H1 (cell line): ENCODE results near the gene NIFK. TPM values are rescaled to one million over a fixed set of nuclear protein-coding genes. Genes with fewer than 3 reads are reported as not detected.

Experiments used
- CTCF ChIA-PET: fragments of 300-600 bp; sonication (Branson Sonifier 250); formaldehyde crosslinking; loops from one replicate; lab custom pipeline; 2021; ENCODE audit not compliant: partially characterized antibody; lab: Charles Lee
- POLR2A ChIA-PET: fragments of 300-600 bp; sonication (Branson Sonifier 250); formaldehyde crosslinking; loops from one replicate; lab custom pipeline; 2021; ENCODE audit warnings: inconsistent platforms; ENCODE audit not compliant: partially characterized antibody; lab: Charles Lee
- DNase-seq, 2 experiments: peaks; one replicate each; pipeline versions ENCODE4 v3.0.0 to v3.0.0-alpha.2; 2010 to 2022; ENCODE audit warnings: low spot score in 2 of 2, low read depth in 1 of 2, mixed read lengths in 1 of 2
- FAIRE-seq: peaks from 2 replicates; lab custom pipeline; 2011; peaks lifted over from hg19 to GRCh38; lab: Jason Lieb, UNC
- H2AFZ ChIP-seq: 2 replicates; pipeline ENCODE4 v1.8.1; 2012; ENCODE audit warnings: low read length, inconsistent platforms
- H2AK5ac ChIP-seq: 2 replicates; pipeline ENCODE4 v1.6.1; 2013; ENCODE audit warnings: low read depth, low read length
- H2BK120ac ChIP-seq: replicated peaks from 2 replicates; pipeline ENCODE3; 2013; ENCODE audit warnings: low read depth, low read length, inconsistent platforms
- H2BK12ac ChIP-seq: 2 replicates; pipeline ENCODE4 v1.6.1; 2013; ENCODE audit warnings: low read depth, low read length
- H2BK15ac ChIP-seq: 2 replicates; pipeline ENCODE4 v1.6.1; 2013; ENCODE audit warnings: low read length
- H2BK20ac ChIP-seq: 2 replicates; pipeline ENCODE4 v1.6.1; 2013; ENCODE audit warnings: low read length
- H2BK5ac ChIP-seq: 2 replicates; pipeline ENCODE4 v1.6.1; 2013; ENCODE audit warnings: low read depth, low read length
- H3K14ac ChIP-seq: 2 replicates; pipeline ENCODE4 v1.6.1; 2013; ENCODE audit warnings: inconsistent platforms; ENCODE audit not compliant: insufficient read length
- H3K18ac ChIP-seq: 2 replicates; pipeline ENCODE4 v1.6.1; 2013; ENCODE audit warnings: low read length; ENCODE audit errors: extremely low read depth
- H3K23ac ChIP-seq: 2 replicates; pipeline ENCODE4 v1.6.1; 2013; ENCODE audit warnings: inconsistent platforms; ENCODE audit not compliant: insufficient read length
- H3K23me2 ChIP-seq: 2 replicates; pipeline ENCODE4 v1.6.1; 2013; ENCODE audit warnings: low read depth, low read length
- H3K27ac ChIP-seq: 2 replicates; pipeline ENCODE4 v1.6.1; 2011; ENCODE audit warnings: low read depth, low read length, inconsistent platforms
- H3K27me3 ChIP-seq, 4 experiments: replicated peaks in 1 of 4; 1 replicate in 1 of 4; 2 replicates in 3 of 4; pipeline versions ENCODE4 v1.6.1 to v1.8.1; 2011 to 2013; ENCODE audit warnings: low read length in 3 of 4, mild to moderate bottlenecking in 3 of 4, inconsistent platforms in 2 of 4, mixed read lengths in 2 of 4, moderate library complexity in 1 of 4; ENCODE audit not compliant: control insufficient read depth in 3 of 4, insufficient read depth in 3 of 4; ENCODE audit errors: extremely low read depth in 1 of 4
- H3K36me3 ChIP-seq, 4 experiments: 2 replicates each; pipeline versions ENCODE4 v1.6.1 to v1.8.1; 2011 to 2013; ENCODE audit warnings: mild to moderate bottlenecking in 4 of 4, low read length in 3 of 4, moderate library complexity in 2 of 4, control low read depth in 1 of 4, inconsistent platforms in 1 of 4; ENCODE audit not compliant: insufficient read depth in 4 of 4, control insufficient read depth in 2 of 4
- H3K4ac ChIP-seq: replicated peaks from 2 replicates; pipeline ENCODE3; 2013; ENCODE audit warnings: low read length, low read depth, mixed read lengths, inconsistent platforms; ENCODE audit not compliant: insufficient read length
- H3K4me1 ChIP-seq, 4 experiments: replicated peaks in 1 of 4; 1 replicate in 1 of 4; 2 replicates in 3 of 4; pipeline versions ENCODE4 v1.6.1 to v1.8.1; 2011 to 2013; ENCODE audit warnings: low read length in 3 of 4, inconsistent platforms in 2 of 4, mixed read lengths in 1 of 4; ENCODE audit not compliant: insufficient read depth in 4 of 4, control insufficient read depth in 3 of 4
- H3K4me2 ChIP-seq, 2 experiments: 2 replicates each; pipeline versions ENCODE4 v1.6.1 to v1.8.1; 2011 to 2013; ENCODE audit warnings: low read depth in 2 of 2, low read length in 2 of 2, control low read depth in 1 of 2, inconsistent platforms in 1 of 2, mild to moderate bottlenecking in 1 of 2; ENCODE audit not compliant: insufficient read depth in 1 of 2
- H3K4me3 ChIP-seq, 4 experiments: fragments of 200-600, 300-600 bp in 1 of 4; sonication (generic), shearing (Covaris generic), sonication (Bioruptor Twin) in 1 of 4; 2 replicates each; pipeline versions ENCODE4 v1.5.1 to v1.8.1; 2011 to 2016; ENCODE audit warnings: low read length in 4 of 4, low read depth in 3 of 4, control low read depth in 2 of 4, inconsistent platforms in 2 of 4, mild to moderate bottlenecking in 2 of 4, mixed read lengths in 1 of 4, moderate library complexity in 1 of 4; ENCODE audit not compliant: insufficient read depth in 2 of 4; ENCODE audit errors: extremely low read depth in 1 of 4
- H3K56ac ChIP-seq: replicated peaks from 2 replicates; pipeline ENCODE3; 2013; ENCODE audit warnings: low read depth, mild to moderate bottlenecking, mixed read lengths, low read length, inconsistent platforms; ENCODE audit not compliant: insufficient read length
- H3K79me1 ChIP-seq: 2 replicates; pipeline ENCODE4 v1.6.1; 2013; ENCODE audit warnings: low read depth, low read length, control low read depth
- H3K79me2 ChIP-seq, 2 experiments: 2 replicates each; pipeline versions ENCODE4 v1.6.1 to v1.8.1; 2012 to 2013; ENCODE audit warnings: low read length in 2 of 2, mild to moderate bottlenecking in 2 of 2, inconsistent platforms in 1 of 2; ENCODE audit not compliant: insufficient read depth in 2 of 2, control insufficient read depth in 1 of 2
- H3K9ac ChIP-seq, 4 experiments: replicated peaks in 1 of 4; 1 replicate in 1 of 4; 2 replicates in 3 of 4; pipeline versions ENCODE4 v1.6.1 to v1.8.1; 2011 to 2013; ENCODE audit warnings: low read depth in 3 of 4, low read length in 3 of 4, control low read depth in 2 of 4, mild to moderate bottlenecking in 2 of 4, moderate library complexity in 2 of 4, inconsistent platforms in 1 of 4; ENCODE audit errors: extremely low read depth in 1 of 4
- H3K9me3 ChIP-seq, 2 experiments: 2 replicates each; pipeline versions ENCODE4 v1.6.1 to v1.8.1; 2012 to 2013; ENCODE audit warnings: mild to moderate bottlenecking in 2 of 2, moderate library complexity in 2 of 2, control low read depth in 1 of 2, inconsistent platforms in 1 of 2, low read depth in 1 of 2, low read length in 1 of 2, mixed read lengths in 1 of 2; ENCODE audit not compliant: insufficient read depth in 2 of 2
- H4K20me1 ChIP-seq, 2 experiments: replicated peaks in 1 of 2; 2 replicates each; pipeline versions ENCODE3 to v1.8.1; 2011 to 2013; ENCODE audit warnings: inconsistent platforms in 2 of 2, low read length in 2 of 2, mild to moderate bottlenecking in 1 of 2; ENCODE audit not compliant: insufficient read depth in 2 of 2, control insufficient read depth in 1 of 2
- H4K5ac ChIP-seq: 2 replicates; pipeline ENCODE4 v1.6.1; 2013; ENCODE audit warnings: low read length, low read depth, mixed read lengths, inconsistent platforms; ENCODE audit not compliant: insufficient read length
- H4K8ac ChIP-seq: 2 replicates; pipeline ENCODE4 v1.8.0; 2013; ENCODE audit warnings: mild to moderate bottlenecking, moderate library complexity, low read length, inconsistent platforms; ENCODE audit not compliant: insufficient read depth; ENCODE audit errors: extremely low read depth
- H4K91ac ChIP-seq: replicated peaks from 2 replicates; pipeline ENCODE3; 2013; ENCODE audit warnings: low read length, mixed read lengths, inconsistent platforms; ENCODE audit not compliant: insufficient read length
- CREB1 ChIP-seq: IDR thresholded peaks from 2 replicates; pipeline ENCODE4 v1.6.1; 2012; ENCODE audit warnings: inconsistent platforms
- ZNF274 ChIP-seq: IDR thresholded peaks from 2 replicates; pipeline ENCODE4 v1.7.0; 2012; ENCODE audit warnings: low read length, borderline replicate concordance; ENCODE audit errors: extremely low read depth
- WGBS, 2 experiments: shearing (Covaris generic) in 1 of 2; methylation state at CpG; one replicate each; pipeline versions ENCODE4 v1.1.6 to v1.1.7; 2013 to 2015; ENCODE audit warnings: low lambda C conversion rate in 2 of 2, mixed read lengths in 2 of 2, inconsistent platforms in 1 of 2, low coverage in 1 of 2, missing lambda C conversion rate in 1 of 2; ENCODE audit not compliant: insufficient replicate concordance in 2 of 2, insufficient coverage in 1 of 2, insufficient read length in 1 of 2; ENCODE audit errors: extremely low coverage in 1 of 2, missing lambda C conversion rate in 1 of 2; 5-methylcytosine and 5-hydroxymethylcytosine counted together
- polyA plus RNA-seq, 7 experiments: library from polyadenylated mRNA; depleted of rRNA in 3 of 7; stranded (reverse) in 5 of 7; unstranded in 2 of 7; fragments of >200 nt in 5 of 7; fragments of 200-250 nt in 2 of 7; gene quantifications; 1 replicate in 5 of 7; 2 replicates in 1 of 7; 4 replicates in 1 of 7; pipeline versions ENCODE4 v1.2.1 to v1.2.3, GENCODE V29; 2011 to 2013; ENCODE audit warnings: missing spikeins in 2 of 7, mixed read lengths in 2 of 7
- total RNA-seq: library from RNA; stranded (reverse); fragmentation: NEBNext Ultra II Directional; extraction: Animal tissue kit (Norgen Biotek cat#: 25700); gene quantifications from 2 replicates; pipeline ENCODE4 v1.2.1, GENCODE V29; 2021
- TF ChIP-seq, protein P1 (sequence below): IDR thresholded peaks from 2 replicates; pipeline ENCODE4 v1.6.1; 2011; ENCODE audit warnings: low read depth, mild to moderate bottlenecking, low read length; ENCODE audit not compliant: insufficient read depth

The NIFK gene
- total and polyA plus RNA-seq, 2 of the 8 experiments (the other 6 are each of a cell fraction or from before 2014, with no cell fraction given), result 24.4 to 117 TPM

DNA sequence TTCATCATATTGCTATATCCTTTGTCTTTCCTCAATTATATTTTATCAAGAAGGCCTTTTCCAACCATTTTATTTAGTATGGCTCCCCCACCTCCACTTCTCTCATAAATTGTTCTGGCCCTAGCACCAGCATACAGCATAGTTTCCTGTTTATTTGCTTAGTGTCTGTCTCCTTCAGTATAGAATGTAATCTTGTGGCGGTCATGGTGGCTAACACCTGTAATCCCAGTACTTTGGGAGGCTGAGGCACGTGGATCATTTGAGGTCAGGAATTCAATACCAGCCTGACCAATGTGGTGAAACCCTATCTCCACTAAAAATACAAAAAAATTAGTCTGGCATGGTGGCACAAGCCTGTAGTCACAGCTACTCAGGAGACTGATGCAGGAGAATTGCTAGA lies 47.9 kb downstream of the NIFK start:
- CTCF ChIA-PET, result interaction anchor here (0.5 to 2.5 kb wide), 5 partner anchors 11 to 372 kb away, joined by 3 to 8 read pairs (median 3); no protein-coding TSS in a partner anchor
- POLR2A ChIA-PET, result interaction anchor here (1.1 to 2.6 kb wide), 3 partner anchors 10 to 158 kb away, joined by 4 to 15 read pairs (median 5); partner anchors contain the start of gene RNU4ATAC

More for the DNA sequence above, 47.9 kb downstream of the NIFK start:
- no peak overlapping the region for H2BK5ac ChIP-seq
- no peak overlapping the region for H3K23ac ChIP-seq
- 89% methylated on average over 2 of the region's 2 CpGs; no CpG with 5 or more reads in 1 of the 2 experiments for WGBS, 2 experiments
- H3K23me2 ChIP-seq, result no peaks in the 10 kb centered on the region; the same call in 1 of the 2 replicates
- H2BK20ac ChIP-seq, result no peak overlapping the region
- H3K9ac ChIP-seq, result no peak overlapping the region
- no peaks in the 10 kb centered on the region for H4K20me1 ChIP-seq
- no peak overlapping the region for H2AK5ac ChIP-seq
- H4K91ac ChIP-seq, result no peak overlapping the region
- no peaks in the 10 kb centered on the region for H3K9me3 ChIP-seq
- no peak overlapping the region for H3K14ac ChIP-seq
- H2BK120ac ChIP-seq, result no peak overlapping the region
- H3K4me1 ChIP-seq, result peaks cover 4 to 16% (median 12%) of the 10 kb centered on the region in 4 experiments
- no peaks in the 10 kb centered on the region for H3K79me1 ChIP-seq
- no peak overlapping the region for H3K4ac ChIP-seq
- H3K4me2 ChIP-seq, result no peak overlapping the region
- H3K4me3 ChIP-seq, result no peak overlapping the region
- FAIRE-seq (no peak), DNase-seq (no peak)
- no peak overlapping the region for H2BK12ac ChIP-seq
- H3K27me3 ChIP-seq, result no peaks in the 10 kb centered on the region
- no peak overlapping the region for H3K56ac ChIP-seq
- TF ChIP-seq ZNF274 (no peak), CREB1 (no peak)
- TF ChIP-seq, protein P1, sequence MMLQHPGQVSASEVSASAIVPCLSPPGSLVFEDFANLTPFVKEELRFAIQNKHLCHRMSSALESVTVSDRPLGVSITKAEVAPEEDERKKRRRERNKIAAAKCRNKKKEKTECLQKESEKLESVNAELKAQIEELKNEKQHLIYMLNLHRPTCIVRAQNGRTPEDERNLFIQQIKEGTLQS, result no peak
- no peak overlapping the region for H3K18ac ChIP-seq
- H3K79me2 ChIP-seq, result peaks cover 0 to 5% of the 10 kb centered on the region in 2 experiments; a peak in 1 of 4 replicates
- H2BK15ac ChIP-seq, result no peak overlapping the region
- no peaks in the 10 kb centered on the region; a peak in 1 of 8 replicates for H3K36me3 ChIP-seq
- H4K5ac ChIP-seq, result no peak overlapping the region
- H4K8ac ChIP-seq, result no peak overlapping the region
- H3K27ac ChIP-seq, result no peak overlapping the region
- no peak overlapping the region for H2AFZ ChIP-seq
